GM12891 (cell line): ENCODE results near the gene EPRS1.

Experiments used
- PAX5 ChIP-seq: IDR thresholded peaks from 2 replicates; pipeline ENCODE4 v1.6.1; 2011; ENCODE audit warnings: low read length, moderate library complexity, mild to moderate bottlenecking; ENCODE audit not compliant: insufficient read depth, severe bottlenecking
- POLR2A ChIP-seq: IDR thresholded peaks from 2 replicates; pipeline ENCODE4 v1.6.1; 2011; ENCODE audit warnings: low read depth, low read length, control low read depth
- POLR2AphosphoS5 ChIP-seq: IDR thresholded peaks from 2 replicates; pipeline ENCODE4 v1.6.1; 2011; ENCODE audit warnings: low read depth, low read length, control low read depth
- SPI1 ChIP-seq: IDR thresholded peaks from 2 replicates; pipeline ENCODE4 v1.6.1; 2011; ENCODE audit warnings: low read depth, low read length, control low read depth
- TAF1 ChIP-seq: IDR thresholded peaks from 2 replicates; pipeline ENCODE4 v1.6.1; 2011; ENCODE audit warnings: low read depth, low read length, control low read depth

DNA sequence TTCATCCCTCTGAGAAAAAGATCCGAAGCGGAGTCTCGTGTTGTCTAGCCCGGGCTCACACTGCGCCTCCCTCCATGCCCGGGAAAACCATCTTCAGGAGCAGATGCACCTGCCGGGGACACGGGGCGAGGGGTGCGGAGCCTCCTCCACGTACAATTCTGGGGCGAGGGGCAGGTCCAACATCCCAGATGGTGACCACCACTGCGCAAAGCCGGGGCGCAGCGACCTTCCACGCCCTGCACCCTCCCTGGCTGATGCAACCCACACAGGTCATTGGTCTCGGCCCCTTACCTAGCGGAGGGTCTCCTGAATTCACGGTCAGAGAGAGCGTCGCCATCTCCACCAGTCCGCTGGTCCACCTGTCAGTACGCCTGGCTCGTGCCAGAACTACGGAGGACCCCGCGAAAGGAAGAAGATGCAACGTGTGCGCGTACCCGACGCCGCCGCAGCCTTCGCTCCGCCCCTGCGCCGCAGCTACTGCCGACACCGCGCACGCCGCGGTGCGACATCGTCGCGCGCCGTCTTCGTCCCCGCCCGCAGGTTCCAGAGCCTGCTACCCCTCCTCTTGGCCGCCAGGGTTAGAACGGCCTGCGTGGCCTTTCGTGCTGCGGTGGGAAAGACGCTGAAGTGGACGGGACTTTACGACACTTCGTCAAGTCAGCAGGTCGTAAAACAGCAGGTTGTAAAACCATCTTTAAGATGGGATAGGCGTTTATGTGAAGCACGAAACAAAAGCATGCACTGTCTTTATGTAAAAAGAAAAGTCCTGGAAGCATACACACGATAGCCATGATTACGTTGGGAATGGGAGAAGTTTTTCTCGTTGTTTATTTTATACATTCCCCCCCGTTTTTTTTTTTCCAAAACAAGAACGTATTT is at the start of gene EPRS1:
- TF ChIP-seq SPI1 (no peak), POLR2AphosphoS5 (peak; percentile 77), POLR2A (peak; percentile 82), TAF1 (peak; percentile 59; the same call in 1 of the 2 replicates), PAX5 (no peak)
